Neural crest cell (in vitro differentiated cells): ENCODE measurements around the gene TET3. TPM values are rescaled to one million over a fixed set of nuclear protein-coding genes. Genes with fewer than 3 reads are reported as not detected.

Experiments
- DNase-seq: peaks from one replicate; pipeline ENCODE4 v3.0.0; 2021; ENCODE audit warnings: low read depth, mixed read lengths, low spot score
- H3K27ac Mint-ChIP-seq: one replicate; pipeline ENCODE4 v1.8.0; 2021; ENCODE audit warnings: mild to moderate bottlenecking, mixed read lengths; ENCODE audit not compliant: unreplicated experiment
- H3K27me3 Mint-ChIP-seq: 2 replicates; pipeline ENCODE4 v1.8.0; 2021; ENCODE audit warnings: low read depth, mild to moderate bottlenecking, mixed read lengths
- H3K36me3 Mint-ChIP-seq: 2 replicates; pipeline ENCODE4 v1.8.0; 2021; ENCODE audit warnings: low read depth, mild to moderate bottlenecking, mixed read lengths
- H3K4me1 Mint-ChIP-seq: 2 replicates; pipeline ENCODE4 v1.8.0; 2021; ENCODE audit warnings: mixed read lengths
- H3K4me3 Mint-ChIP-seq: one replicate; pipeline ENCODE4 v1.8.0; 2021; ENCODE audit warnings: mild to moderate bottlenecking, mixed read lengths
- H3K9me3 Mint-ChIP-seq: 2 replicates; pipeline ENCODE4 v1.8.0; 2021; ENCODE audit warnings: mixed read lengths
- total RNA-seq: library from RNA; stranded (reverse); gene quantifications from 2 replicates; pipeline ENCODE4 v1.2.1, GENCODE V29; 2021
- TF ChIP-seq, protein P1 (sequence below): fragments of 200-600 bp; sonication (generic); conservative IDR thresholded peaks from 2 replicates; pipeline ENCODE4 v1.5.0; 2021; ENCODE audit warnings: antibody characterized with exemption, mild to moderate bottlenecking

The TET3 gene
- total RNA-seq, 1 donor from 2014 or later, result 30.3 TPM

DNA sequence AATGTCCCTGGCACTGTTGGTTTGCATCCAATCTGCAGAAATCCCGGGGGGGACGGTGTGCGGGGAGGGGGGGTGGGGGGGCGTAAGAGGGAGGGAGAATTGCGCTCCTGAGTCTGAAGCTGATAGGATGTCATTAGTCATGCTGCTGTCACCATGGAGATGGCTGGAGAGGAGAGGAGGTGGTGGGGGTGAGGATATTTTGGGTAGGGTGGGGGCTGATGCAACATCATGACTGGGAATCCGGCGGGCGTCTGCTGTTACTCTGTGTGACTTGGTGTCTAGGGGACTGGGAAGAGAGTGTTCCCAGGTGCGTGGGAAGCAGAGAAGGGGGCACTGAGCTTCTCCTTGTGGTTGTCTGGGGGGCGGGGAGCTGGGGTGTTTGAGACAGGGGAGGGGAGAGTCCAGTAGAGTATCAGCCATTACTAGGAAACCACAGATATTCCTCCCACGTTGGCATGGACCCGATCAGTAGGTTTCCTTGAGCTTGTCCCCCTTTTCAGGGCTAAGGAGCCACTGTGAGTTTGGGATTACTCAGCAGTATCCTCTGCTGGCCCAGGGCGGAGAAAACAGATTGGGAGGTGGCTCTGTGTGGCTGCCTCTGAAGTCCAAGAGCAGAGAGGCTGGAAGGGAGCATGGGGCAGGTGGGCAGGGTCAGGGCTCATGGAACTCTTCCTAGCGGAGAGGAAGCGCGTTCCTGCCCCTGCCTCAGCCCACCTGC lies 18.9 kb downstream of the TET3 start:
- TF ChIP-seq, protein P1, sequence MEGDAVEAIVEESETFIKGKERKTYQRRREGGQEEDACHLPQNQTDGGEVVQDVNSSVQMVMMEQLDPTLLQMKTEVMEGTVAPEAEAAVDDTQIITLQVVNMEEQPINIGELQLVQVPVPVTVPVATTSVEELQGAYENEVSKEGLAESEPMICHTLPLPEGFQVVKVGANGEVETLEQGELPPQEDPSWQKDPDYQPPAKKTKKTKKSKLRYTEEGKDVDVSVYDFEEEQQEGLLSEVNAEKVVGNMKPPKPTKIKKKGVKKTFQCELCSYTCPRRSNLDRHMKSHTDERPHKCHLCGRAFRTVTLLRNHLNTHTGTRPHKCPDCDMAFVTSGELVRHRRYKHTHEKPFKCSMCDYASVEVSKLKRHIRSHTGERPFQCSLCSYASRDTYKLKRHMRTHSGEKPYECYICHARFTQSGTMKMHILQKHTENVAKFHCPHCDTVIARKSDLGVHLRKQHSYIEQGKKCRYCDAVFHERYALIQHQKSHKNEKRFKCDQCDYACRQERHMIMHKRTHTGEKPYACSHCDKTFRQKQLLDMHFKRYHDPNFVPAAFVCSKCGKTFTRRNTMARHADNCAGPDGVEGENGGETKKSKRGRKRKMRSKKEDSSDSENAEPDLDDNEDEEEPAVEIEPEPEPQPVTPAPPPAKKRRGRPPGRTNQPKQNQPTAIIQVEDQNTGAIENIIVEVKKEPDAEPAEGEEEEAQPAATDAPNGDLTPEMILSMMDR, result no peak
- DNase-seq, result no peak
- peaks cover 93% of the 10 kb centered on the region for H3K4me1 Mint-ChIP-seq
- H3K36me3 Mint-ChIP-seq, result no peaks in the 10 kb centered on the region
- no peaks in the 10 kb centered on the region for H3K9me3 Mint-ChIP-seq
- peak overlapping the region; percentile 94 for H3K4me3 Mint-ChIP-seq
- H3K27ac Mint-ChIP-seq, result peak overlapping the region; percentile 86
- H3K27me3 Mint-ChIP-seq, result peaks cover 16% of the 10 kb centered on the region

DNA sequence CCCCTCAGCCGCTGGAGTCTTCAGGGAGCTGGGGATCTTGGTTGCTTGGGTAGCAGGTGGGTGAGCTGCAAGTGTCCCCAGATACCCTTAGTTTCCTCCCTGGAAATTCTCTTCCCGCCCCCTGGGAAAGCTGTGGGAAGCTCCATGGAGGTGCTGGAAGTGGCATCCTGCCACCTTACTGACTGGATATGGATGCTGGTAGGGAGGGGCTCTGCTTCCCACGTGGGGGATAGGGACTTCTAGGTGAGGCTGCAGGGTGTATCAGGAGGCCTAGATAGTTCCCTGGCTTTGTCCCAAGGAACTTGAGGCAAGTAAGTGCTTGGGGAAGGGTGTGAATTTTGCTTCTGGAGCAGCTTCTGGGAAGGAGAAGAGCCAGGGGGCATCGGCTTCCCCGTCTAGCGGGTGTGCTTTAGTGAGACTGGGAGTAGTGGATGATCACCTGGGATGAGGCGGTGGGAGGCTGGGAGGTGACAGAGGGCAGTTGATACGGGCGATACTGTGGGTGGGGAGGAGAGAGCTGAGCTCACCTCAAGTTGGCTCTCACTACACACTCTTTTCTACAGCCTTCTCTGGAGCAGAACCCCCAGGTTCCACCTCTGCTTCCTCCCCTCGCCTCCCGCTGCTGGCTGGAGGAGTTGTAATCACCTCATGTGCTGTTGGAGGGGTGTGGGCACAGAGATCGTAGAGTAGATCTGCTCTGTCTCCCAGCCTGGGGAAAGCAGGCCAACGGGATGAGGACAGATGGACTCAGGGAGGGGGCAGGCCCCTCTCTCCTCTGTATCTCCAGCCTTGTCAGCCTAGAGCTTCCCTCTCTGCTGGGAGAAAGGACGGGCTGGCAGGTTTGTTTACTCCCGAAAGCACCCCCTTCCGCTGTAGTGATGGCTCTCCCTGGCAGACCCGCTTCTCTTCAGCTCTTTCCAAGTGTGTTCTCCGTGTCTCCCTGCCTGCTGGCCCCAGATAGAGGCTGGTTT lies 19.8 kb downstream of the TET3 start:
- H3K27ac Mint-ChIP-seq, result peak overlapping the region; percentile 38
- H3K36me3 Mint-ChIP-seq, result peaks cover 2% of the 10 kb centered on the region
- peaks cover 93% of the 10 kb centered on the region for H3K4me1 Mint-ChIP-seq
- TF ChIP-seq, protein P1, result no peak
- H3K9me3 Mint-ChIP-seq, result no peaks in the 10 kb centered on the region
- no peak for DNase-seq
- peak overlapping the region; percentile 79 for H3K4me3 Mint-ChIP-seq
- H3K27me3 Mint-ChIP-seq, result peaks cover 13% of the 10 kb centered on the region

DNA sequence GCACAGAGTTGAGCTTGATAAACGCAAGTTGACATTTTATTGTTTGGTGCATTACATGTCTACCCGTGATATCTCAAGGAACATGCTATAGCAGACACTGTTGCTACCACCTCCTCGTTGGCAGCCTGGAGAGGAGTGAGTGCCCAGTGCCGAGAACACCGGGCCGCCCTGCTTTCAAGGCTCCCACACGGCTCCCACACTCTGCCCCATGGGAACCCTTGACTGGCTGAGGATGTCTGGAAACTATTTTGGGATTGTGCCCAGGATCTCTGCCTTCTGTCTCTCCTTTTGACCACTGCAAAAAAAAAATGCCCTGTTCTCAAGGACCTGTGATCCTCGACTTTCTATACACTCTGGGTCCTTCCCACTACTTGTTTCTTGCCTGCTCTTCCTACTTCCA lies 21.1 kb downstream of the TET3 start:
- Mint-ChIP-seq H3K36me3 (peaks cover 2% of the 10 kb centered on the region), H3K27me3 (peaks cover 10% of the 10 kb centered on the region), H3K4me3 (peak overlapping the region; percentile 20), H3K27ac (no peak overlapping the region), H3K9me3 (no peaks in the 10 kb centered on the region), H3K4me1 (peaks cover 83% of the 10 kb centered on the region)
- no peak for DNase-seq
- TF ChIP-seq, protein P1, result no peak

DNA sequence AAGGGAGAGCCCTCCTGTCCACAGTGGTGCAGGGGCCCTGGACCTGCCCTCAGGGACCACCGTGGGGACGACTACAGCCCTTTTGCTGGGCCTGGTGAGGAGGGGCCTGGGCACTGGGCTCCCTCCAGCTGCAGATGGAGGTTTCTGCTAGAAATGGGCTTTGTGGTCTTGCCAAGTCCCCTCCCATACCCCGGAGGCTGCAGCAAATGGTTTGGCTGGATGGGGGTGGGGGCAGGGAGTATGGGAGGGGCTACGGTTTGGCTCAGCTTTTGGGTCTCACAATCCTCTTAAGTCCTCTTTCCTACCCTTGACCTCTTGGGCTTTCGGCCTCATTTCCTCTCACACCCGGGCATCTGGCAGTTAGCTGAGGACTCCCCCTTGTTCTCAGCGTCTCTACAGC lies 21.7 kb downstream of the TET3 start:
- peak overlapping the region; percentile 71 for H3K4me3 Mint-ChIP-seq
- peaks cover 76% of the 10 kb centered on the region for H3K4me1 Mint-ChIP-seq
- H3K9me3 Mint-ChIP-seq, result no peaks in the 10 kb centered on the region
- no peak for DNase-seq
- H3K27ac Mint-ChIP-seq, result peak overlapping the region; percentile 89
- peaks cover 4% of the 10 kb centered on the region for H3K27me3 Mint-ChIP-seq
- H3K36me3 Mint-ChIP-seq, result peaks cover 2% of the 10 kb centered on the region
- TF ChIP-seq, protein P1, result no peak

DNA sequence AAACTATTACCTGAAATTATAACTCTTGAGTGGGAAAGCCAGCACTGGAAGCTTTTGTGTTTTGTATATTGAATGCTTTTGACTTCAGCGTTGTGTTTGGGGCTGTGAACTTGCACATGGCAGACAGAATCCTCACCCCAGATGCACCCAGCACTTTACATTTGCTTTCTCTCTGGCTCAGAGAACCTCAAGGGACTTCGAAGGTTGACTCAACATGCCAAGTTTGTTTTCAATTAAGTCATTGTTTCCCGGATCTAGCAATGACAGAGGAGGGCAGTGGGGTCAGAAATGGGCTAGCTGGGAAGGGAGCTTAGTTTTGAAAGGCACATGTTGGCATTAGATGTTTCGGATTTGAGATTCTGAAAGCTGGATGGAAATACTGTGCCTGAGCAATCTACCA lies 22.4 kb downstream of the TET3 start:
- peaks cover 69% of the 10 kb centered on the region for H3K4me1 Mint-ChIP-seq
- peaks cover 2% of the 10 kb centered on the region for H3K36me3 Mint-ChIP-seq
- DNase-seq, result no peak
- no peaks in the 10 kb centered on the region for H3K27me3 Mint-ChIP-seq
- H3K9me3 Mint-ChIP-seq, result no peaks in the 10 kb centered on the region
- peak overlapping the region; percentile 60 for H3K27ac Mint-ChIP-seq
- TF ChIP-seq, protein P1, result no peak
- peak overlapping the region; percentile 71 for H3K4me3 Mint-ChIP-seq
